AG04450 (cell line): ENCODE data around the gene VTN. TPM values are rescaled to one million over a fixed set of nuclear protein-coding genes. Genes with fewer than 3 reads are reported as not detected.
A peak's percentile ranks its signal among the peaks of the same experiment; 100 is the strongest.

Experiments used
- CTCF ChIA-PET: fragments of 300-600, 350-600 bp; formaldehyde crosslinking; extraction: SDS; loops from one replicate; lab custom pipeline; 2022; ENCODE audit warnings: antibody characterized with exemption, inconsistent platforms; lab: Charles Lee
- POLR2A ChIA-PET: fragments of 350-600 bp; formaldehyde crosslinking; extraction: SDS; loops from one replicate; lab custom pipeline; 2021; ENCODE audit warnings: antibody characterized with exemption, inconsistent platforms; lab: Yijun Ruan, JAX
- DNase-seq: peaks from one replicate; pipeline ENCODE4 v3.0.0-alpha.2; 2011; ENCODE audit warnings: low read depth, low spot score
- H3K27ac ChIP-seq: one replicate; pipeline ENCODE4 v1.5.1; 2012; ENCODE audit warnings: low read depth, low read length, control low read depth
- H3K27me3 ChIP-seq: one replicate; pipeline ENCODE4 v1.6.0; 2012; ENCODE audit warnings: low read length; ENCODE audit not compliant: control insufficient read depth, insufficient read depth
- H3K4me3 ChIP-seq: 2 replicates; pipeline ENCODE4 v1.5.1; 2011; ENCODE audit warnings: mild to moderate bottlenecking, low read depth, low read length, control low read depth
- H3K9me3 ChIP-seq: 2 replicates; pipeline ENCODE4 v1.5.1; 2012; ENCODE audit warnings: low read length; ENCODE audit not compliant: control insufficient read depth, insufficient read depth
- CTCF ChIP-seq: IDR thresholded peaks from 2 replicates; pipeline ENCODE4 v1.5.1; 2011; ENCODE audit warnings: low read depth, low read length, control low read depth, inconsistent platforms
- polyA plus RNA-seq: library from polyadenylated mRNA; depleted of rRNA; stranded (reverse); fragments of >200 nt; gene quantifications from 2 replicates; pipeline ENCODE4 v1.2.3, GENCODE V29; 2011

VTN gene
- polyA plus RNA-seq, 1 experiment, result 0.53 TPM

- no peaks in the 10 kb centered on the region for H3K9me3 ChIP-seq
- no peak for TF ChIP-seq CTCF
- no peak for DNase-seq
- ChIA-PET CTCF (no interaction called here), POLR2A (no interaction called here)
- H3K4me3 ChIP-seq, result no peak overlapping the region
- H3K27ac ChIP-seq, result no peak overlapping the region
- peaks cover 28% of the 10 kb centered on the region for H3K27me3 ChIP-seq
These were observed 42.0 kb upstream of the VTN start for GRCh38 chr17:28412099-28412498.

GRCh38 chr17:28407974-28408306 lies 37.8 kb upstream of the VTN start:
- Histone ChIP-seq H3K9me3 (no peaks in the 10 kb centered on the region), H3K27ac (no peak overlapping the region), H3K4me3 (no peak overlapping the region), H3K27me3 (peaks cover 12% of the 10 kb centered on the region)
- ChIA-PET POLR2A (no interaction called here), CTCF (interaction anchor here (0.6 to 6.2 kb wide), 2 partner anchors 9 to 96 kb away, joined by 8 to 39 read pairs; no protein-coding TSS in a partner anchor)
- no peak for DNase-seq
- no peak for TF ChIP-seq CTCF

GRCh38 chr17:28407130-28407973 lies 37.2 kb upstream of the VTN start:
- POLR2A ChIA-PET, result no interaction called here
- CTCF ChIA-PET, result interaction anchor here (0.6 to 6.2 kb wide), 2 partner anchors 10 to 96 kb away, joined by 8 to 39 read pairs; no protein-coding TSS in a partner anchor
- TF ChIP-seq CTCF, result no peak

GRCh38 chr17:28406473-28406814 lies 36.3 kb upstream of the VTN start:
- H3K27me3 ChIP-seq, result peaks cover 3% of the 10 kb centered on the region
- POLR2A ChIA-PET, result no interaction called here
- TF ChIP-seq CTCF, result no peak
- no peaks in the 10 kb centered on the region for H3K9me3 ChIP-seq
- no peak for DNase-seq
- peak overlapping the region; percentile 72 for H3K4me3 ChIP-seq
- H3K27ac ChIP-seq, result no peak overlapping the region
- CTCF ChIA-PET, result interaction anchor here (6.2 kb wide), 1 partner anchor 11 kb away, joined by 39 read pairs; no protein-coding TSS in a partner anchor

More at GRCh38 chr17:28407130-28407973, 37.2 kb upstream of the VTN start:
- DNase-seq, result no peak
- Histone ChIP-seq H3K9me3 (no peaks in the 10 kb centered on the region), H3K27me3 (peaks cover 12% of the 10 kb centered on the region), H3K4me3 (no peak overlapping the region), H3K27ac (no peak overlapping the region)
